Hepatocyte (in vitro differentiated cells): ENCODE measurements around the gene SMIM45.

Experiments used
- EZH2 ChIP-seq: fragments of 200-600 bp; sonication (generic); IDR thresholded peaks from 2 replicates; pipeline ENCODE4 v1.6.1; 2016; ENCODE audit warnings: antibody characterized with exemption, mild to moderate bottlenecking, borderline replicate concordance
- EZH2phosphoT487 ChIP-seq: fragments of 200-600 bp; sonication (generic); IDR thresholded peaks from one replicate; pipeline ENCODE4 v1.6.1; 2018; ENCODE audit warnings: antibody characterized with exemption, mild to moderate bottlenecking, low read depth, moderate library complexity; ENCODE audit not compliant: unreplicated experiment, severe bottlenecking
- TF ChIP-seq, protein P1 (sequence below): fragments of 200-600 bp; sonication (generic); IDR thresholded peaks from 2 replicates; pipeline ENCODE4 v1.5.1; 2016; ENCODE audit warnings: antibody characterized with exemption, mild to moderate bottlenecking; ENCODE audit not compliant: poor library complexity

DNA sequence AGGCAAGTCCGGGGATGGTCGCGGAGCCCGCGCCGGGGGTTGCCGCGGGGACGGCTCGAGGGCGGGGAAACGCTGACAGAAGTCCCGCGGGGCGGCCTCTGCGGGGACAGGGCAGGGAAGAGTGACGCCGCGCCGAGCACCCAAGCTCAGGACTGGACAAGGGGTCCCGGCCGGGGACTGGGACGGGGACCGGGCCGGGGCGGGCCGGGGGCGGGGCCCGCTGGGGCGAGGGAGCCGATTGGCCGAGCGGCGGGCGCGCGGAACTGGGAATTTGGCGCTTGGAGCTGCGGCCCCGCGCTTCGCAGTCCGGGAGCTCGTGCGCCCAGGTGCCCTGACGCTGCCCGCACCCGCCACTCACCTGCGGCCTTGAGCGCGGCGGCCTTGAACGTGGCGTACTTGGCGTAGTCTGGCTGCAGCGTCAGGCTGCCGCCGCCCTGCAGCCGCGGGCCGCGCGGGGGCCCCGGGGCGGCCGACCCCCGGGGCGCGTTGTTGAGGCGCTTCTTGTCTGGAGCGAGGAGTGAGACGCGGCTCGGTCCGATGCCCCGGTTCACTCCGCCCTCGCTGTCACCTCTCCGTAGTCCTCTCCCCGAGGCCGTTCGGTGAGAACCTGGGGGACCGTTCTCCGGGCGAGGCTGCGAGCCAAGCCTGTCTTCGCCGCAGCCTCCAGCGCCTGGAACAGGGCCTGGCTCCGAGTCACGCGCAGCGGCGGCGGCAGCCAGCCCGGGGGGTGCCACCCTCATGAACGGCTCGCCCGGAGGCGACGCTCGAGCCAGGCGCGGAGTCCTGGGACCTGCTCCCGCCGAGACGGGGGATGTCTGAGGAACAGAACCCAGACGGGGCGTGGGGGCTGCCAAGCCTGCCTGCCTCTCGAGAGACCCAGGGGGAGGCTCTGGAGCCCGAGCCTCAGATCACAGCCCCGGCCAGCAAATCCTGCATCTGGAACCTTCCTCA lies 41.6 kb upstream of the SMIM45 start:
- TF ChIP-seq, protein P1, sequence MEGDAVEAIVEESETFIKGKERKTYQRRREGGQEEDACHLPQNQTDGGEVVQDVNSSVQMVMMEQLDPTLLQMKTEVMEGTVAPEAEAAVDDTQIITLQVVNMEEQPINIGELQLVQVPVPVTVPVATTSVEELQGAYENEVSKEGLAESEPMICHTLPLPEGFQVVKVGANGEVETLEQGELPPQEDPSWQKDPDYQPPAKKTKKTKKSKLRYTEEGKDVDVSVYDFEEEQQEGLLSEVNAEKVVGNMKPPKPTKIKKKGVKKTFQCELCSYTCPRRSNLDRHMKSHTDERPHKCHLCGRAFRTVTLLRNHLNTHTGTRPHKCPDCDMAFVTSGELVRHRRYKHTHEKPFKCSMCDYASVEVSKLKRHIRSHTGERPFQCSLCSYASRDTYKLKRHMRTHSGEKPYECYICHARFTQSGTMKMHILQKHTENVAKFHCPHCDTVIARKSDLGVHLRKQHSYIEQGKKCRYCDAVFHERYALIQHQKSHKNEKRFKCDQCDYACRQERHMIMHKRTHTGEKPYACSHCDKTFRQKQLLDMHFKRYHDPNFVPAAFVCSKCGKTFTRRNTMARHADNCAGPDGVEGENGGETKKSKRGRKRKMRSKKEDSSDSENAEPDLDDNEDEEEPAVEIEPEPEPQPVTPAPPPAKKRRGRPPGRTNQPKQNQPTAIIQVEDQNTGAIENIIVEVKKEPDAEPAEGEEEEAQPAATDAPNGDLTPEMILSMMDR = no peak
- TF ChIP-seq EZH2 (peak; percentile 58), EZH2phosphoT487 (peak; percentile 48)
